HepG2 (cell line): Measurements from ENCODE around the gene XXYLT1. TPM values are rescaled to one million over a fixed set of nuclear protein-coding genes. Genes with fewer than 3 reads are reported as not detected.

Experiments
- ATAC-seq: fragments of 200-7000 bp; cut with Tn5 transposase; 3 replicates; pipeline ENCODE4 v1.9.1; 2020; ENCODE audit warnings: mild to moderate bottlenecking, moderate library complexity
- BruUV-seq: library from RNA; stranded (reverse); fragments of 400-500 nt; replicated peaks from 2 replicates; lab custom pipeline; 2021; lab: Mats Ljungman, UMichigan
- CTCF ChIA-PET: fragments of 300-600 bp; formaldehyde crosslinking; extraction: SDS; loops from one replicate; lab custom pipeline; 2021; ENCODE audit warnings: low total read pairs, inconsistent platforms, low intra/inter-chr PET ratio; lab: Yijun Ruan, JAX
- POLR2A ChIA-PET: fragments of 350-600 bp; sonication (Branson Sonifier 250); formaldehyde crosslinking; loops from one replicate; lab custom pipeline; 2020; ENCODE audit warnings: antibody characterized with exemption, inconsistent platforms; lab: Yijun Ruan, JAX
- DNase-seq: peaks from one replicate; pipeline ENCODE4 v3.0.0-alpha.2; 2015; ENCODE audit warnings: low spot score
- FAIRE-seq: peaks from 3 replicates; lab custom pipeline; 2011; peaks lifted over from hg19 to GRCh38; lab: Jason Lieb, UNC
- H2AFZ ChIP-seq: one replicate; pipeline ENCODE4 v1.6.1; 2011; ENCODE audit warnings: low read length, inconsistent platforms
- H3K27ac ChIP-seq: fragments of 300-600 bp; 3 replicates; pipeline ENCODE4 v1.8.0; 2011; ENCODE audit warnings: mixed run types, mild to moderate bottlenecking, mixed read lengths, low read length, inconsistent platforms; ENCODE audit not compliant: insufficient read depth; ENCODE audit errors: extremely low read length
- H3K27me3 ChIP-seq, 2 experiments: fragments of 200-600 bp in 1 of 2; 2 replicates in 1 of 2; 3 replicates in 1 of 2; pipeline versions ENCODE4 v1.6.0 to v1.8.0; 2011; ENCODE audit warnings: low read length in 2 of 2, mild to moderate bottlenecking in 2 of 2, moderate library complexity in 2 of 2, inconsistent platforms in 1 of 2; ENCODE audit not compliant: insufficient read depth in 2 of 2, control insufficient read depth in 1 of 2
- H3K36me3 ChIP-seq, 2 experiments: fragments of 200-600 bp in 1 of 2; replicated peaks in 1 of 2; 2 replicates in 1 of 2; 3 replicates in 1 of 2; pipeline versions ENCODE4 v1.5.1 to v1.8.0; 2011; ENCODE audit warnings: low read length in 2 of 2, inconsistent platforms in 1 of 2; ENCODE audit not compliant: insufficient read depth in 2 of 2, control insufficient read depth in 1 of 2
- H3K4me1 ChIP-seq: 2 replicates; pipeline ENCODE4 v1.5.1; 2012; ENCODE audit warnings: low read length, inconsistent platforms; ENCODE audit not compliant: insufficient read depth
- H3K4me2 ChIP-seq: 2 replicates; pipeline ENCODE4 v1.6.0; 2011; ENCODE audit warnings: low read depth, low read length, inconsistent platforms
- H3K4me3 ChIP-seq, 3 experiments: fragments of 200-600 bp in 1 of 3; sonication (generic), shearing (Covaris generic) in 1 of 3; replicated peaks in 1 of 3; 2 replicates each; pipeline ENCODE4 v1.5.1; 2011 to 2016; ENCODE audit warnings: low read length in 3 of 3, inconsistent platforms in 2 of 3, low read depth in 2 of 3, mild to moderate bottlenecking in 2 of 3, control low read depth in 1 of 3, mixed read lengths in 1 of 3; ENCODE audit not compliant: insufficient read depth in 1 of 3
- H3K79me2 ChIP-seq: one replicate; pipeline ENCODE4 v1.6.1; 2011; ENCODE audit warnings: low read length, inconsistent platforms; ENCODE audit not compliant: insufficient read depth
- H3K9ac ChIP-seq: 2 replicates; pipeline ENCODE4 v1.6.0; 2011; ENCODE audit warnings: mild to moderate bottlenecking, low read depth, low read length, inconsistent platforms; ENCODE audit not compliant: insufficient read depth
- H3K9me3 ChIP-seq: 2 replicates; pipeline ENCODE4 v1.5.1; 2012; ENCODE audit warnings: mild to moderate bottlenecking, low read length
- H4K20me1 ChIP-seq: 2 replicates; pipeline ENCODE4 v1.6.0; 2011; ENCODE audit warnings: inconsistent platforms, mild to moderate bottlenecking, low read length, moderate library complexity; ENCODE audit not compliant: insufficient read depth
- KAT2B ChIP-seq: fragments of 150-350 bp; IDR thresholded peaks from 2 replicates; pipeline ENCODE4 v1.6.1; 2014; ENCODE audit warnings: low read depth, low read length, borderline replicate concordance
- ZNF143 ChIP-seq: sonication (generic); formaldehyde crosslinking; IDR thresholded peaks from 2 replicates; pipeline ENCODE4 v1.4.0; 2020; ENCODE audit warnings: missing genetic modification reagents
- ZNF687 ChIP-seq: sonication (generic); formaldehyde crosslinking; IDR thresholded peaks from 2 replicates; pipeline ENCODE4 v1.5.1; 2020; ENCODE audit warnings: mild to moderate bottlenecking, missing genetic modification reagents, moderate library complexity
- WGBS: methylation state at CpG from one replicate; pipeline ENCODE4 v1.1.6; 2017; ENCODE audit warnings: low lambda C conversion rate; 5-methylcytosine and 5-hydroxymethylcytosine counted together
- in situ Hi-C: cut with HindIII; loops from 2 replicates; pipeline ENCODE4 v1.10.0; 2017; ENCODE audit warnings: low pct_unique_long_range_greater_than_20kb; ENCODE audit not compliant: extremely low pct_ligation_motif_present
- intact Hi-C: fragments of 100-400 bp; cut with micrococcal nuclease; formaldehyde crosslinking; loops from one replicate; pipeline ENCODE4 v1.10.0; 2022; ENCODE audit not compliant: unreplicated experiment
- polyA plus RNA-seq, 8 experiments: library from polyadenylated mRNA; depleted of rRNA in 3 of 8; stranded (reverse) in 7 of 8; unstranded in 1 of 8; fragments of >200 nt; fragmentation: Illumina TruSeq in 4 of 8; extraction: Trizol in 4 of 8; gene quantifications; 2 replicates each; pipeline versions ENCODE4 v1.2.1 to v1.2.3, GENCODE V29; 2011 to 2016; ENCODE audit warnings: low read depth in 4 of 8, missing spikeins in 1 of 8, mixed read lengths in 1 of 8; ENCODE audit not compliant: insufficient read depth in 1 of 8
- total RNA-seq, 5 experiments: library from RNA; depleted of rRNA; stranded (reverse); fragments of >200 nt; fragmentation: Illumina TruSeq; extraction: Trizol; gene quantifications; 2 replicates each; pipeline ENCODE4 v1.2.3, GENCODE V29; 2016; ENCODE audit warnings: low read depth in 1 of 5

Gene XXYLT1
- total and polyA plus RNA-seq, 2 of the 13 experiments (the other 11 are each of a cell fraction or from before 2014, with no cell fraction given): 17.7 to 19.0 TPM

DNA sequence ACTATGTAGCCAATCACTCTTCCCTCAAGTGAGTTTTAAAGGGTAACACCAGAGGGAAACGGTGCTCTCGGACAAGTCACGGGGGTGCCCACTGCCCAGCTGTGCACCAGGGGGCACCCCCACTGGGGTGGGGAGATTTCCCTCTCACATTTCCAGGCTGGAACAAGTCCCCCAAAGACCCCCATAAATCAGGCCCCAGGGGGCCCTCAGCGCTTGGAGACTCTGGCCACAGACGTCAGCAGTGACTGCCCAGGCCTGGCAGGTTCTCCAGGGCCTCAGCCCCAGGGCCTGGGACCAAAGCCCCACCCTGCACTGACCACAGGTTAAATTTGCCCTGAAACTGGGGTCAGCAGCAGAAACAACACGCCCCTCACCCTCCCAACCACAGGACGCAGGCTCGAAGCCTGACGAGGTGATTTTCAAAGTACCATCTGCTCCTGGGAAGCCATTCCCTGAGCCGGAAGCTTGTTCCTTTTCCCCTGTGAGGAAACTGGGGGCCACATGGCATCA lies 17.0 kb downstream of the XXYLT1 start:
- TF ChIP-seq KAT2B (no peak), ZNF687 (peak; percentile 9; the same call in 1 of the 2 replicates), ZNF143 (no peak)
- no peak overlapping the region for H2AFZ ChIP-seq
- no peak overlapping the region for H3K4me3 ChIP-seq
- DNase-seq (no peak), ATAC-seq (no peak), FAIRE-seq (no peak)
- H3K4me1 ChIP-seq: peaks cover 14% of the 10 kb centered on the region
- no peak overlapping the region for H3K9ac ChIP-seq
- H3K27me3 ChIP-seq: no peaks in the 10 kb centered on the region
- POLR2A ChIA-PET: no interaction called here
- BruUV-seq: no TSS peak
- no peak overlapping the region for H3K4me2 ChIP-seq
- in situ Hi-C loops (loop anchor here (10.0 kb wide), 1 partner anchor 249 kb away; no protein-coding TSS in a partner anchor), intact Hi-C loops (no loop called here)
- peaks cover 24% of the 10 kb centered on the region for H3K79me2 ChIP-seq
- no peaks in the 10 kb centered on the region for H3K9me3 ChIP-seq
- CTCF ChIA-PET: no interaction called here
- WGBS: 100% methylated on average over 5 of the region's 10 CpGs
- H3K27ac ChIP-seq: no peak overlapping the region
- H3K36me3 ChIP-seq: peaks cover 0 to 2% of the 10 kb centered on the region in 2 experiments; a peak in 2 of 5 replicates
- H4K20me1 ChIP-seq: no peaks in the 10 kb centered on the region
